LNCaP clone FGC (cell line): ENCODE results near the gene PAK4.
A peak's percentile ranks its signal among the peaks of the same experiment; 100 is the strongest.
"Not testable (repeated sequence)": the region's sequence is repeated elsewhere in the genome, so short reads cannot be mapped to it uniquely, and the experiment has no call there.

Source experiments
- DNase-seq: peaks from one replicate; pipeline ENCODE4 v3.0.0-alpha.2; 2011; ENCODE audit warnings: low read depth
- H3K4me3 ChIP-seq: 2 replicates; pipeline ENCODE4 v1.5.1; 2011; ENCODE audit warnings: mild to moderate bottlenecking, low read depth, low read length, control low read depth
- CTCF ChIP-seq: IDR thresholded peaks from 2 replicates; pipeline ENCODE4 v1.5.1; 2012; ENCODE audit warnings: mild to moderate bottlenecking; ENCODE audit not compliant: control insufficient read depth, insufficient read depth; ENCODE audit errors: extremely low read depth

Gene PAK4

GRCh38 chr19:39208175-39208795 lies 82.7 kb downstream of the PAK4 start:
- no peak for DNase-seq
- no peak for TF ChIP-seq CTCF
- no peak overlapping the region for H3K4me3 ChIP-seq

DNA sequence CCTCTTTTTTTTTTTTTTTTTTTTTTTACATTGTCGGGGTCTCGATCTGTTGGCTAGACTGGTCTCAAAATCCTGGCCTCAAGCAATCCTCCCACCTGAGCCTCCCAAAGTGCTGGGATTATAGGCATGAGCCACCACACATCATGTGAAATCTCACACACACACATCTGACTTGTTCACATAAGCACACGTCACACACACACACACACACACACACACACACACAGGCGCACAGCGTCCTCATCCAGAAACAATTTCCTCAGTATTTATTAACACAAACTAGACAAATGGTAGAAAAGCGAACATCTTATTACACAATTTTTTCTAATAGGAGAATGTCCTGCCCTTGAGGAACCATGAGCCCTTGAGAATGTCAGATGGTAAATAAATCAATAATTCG lies 83.6 kb downstream of the PAK4 start:
- no peak for TF ChIP-seq CTCF
- DNase-seq = no peak
- H3K4me3 ChIP-seq = no peak overlapping the region

- no peak overlapping the region for H3K4me3 ChIP-seq
- no peak for TF ChIP-seq CTCF
- no peak for DNase-seq
These were observed 86.3 kb downstream of the PAK4 start for GRCh38 chr19:39211731-39212374.

DNA sequence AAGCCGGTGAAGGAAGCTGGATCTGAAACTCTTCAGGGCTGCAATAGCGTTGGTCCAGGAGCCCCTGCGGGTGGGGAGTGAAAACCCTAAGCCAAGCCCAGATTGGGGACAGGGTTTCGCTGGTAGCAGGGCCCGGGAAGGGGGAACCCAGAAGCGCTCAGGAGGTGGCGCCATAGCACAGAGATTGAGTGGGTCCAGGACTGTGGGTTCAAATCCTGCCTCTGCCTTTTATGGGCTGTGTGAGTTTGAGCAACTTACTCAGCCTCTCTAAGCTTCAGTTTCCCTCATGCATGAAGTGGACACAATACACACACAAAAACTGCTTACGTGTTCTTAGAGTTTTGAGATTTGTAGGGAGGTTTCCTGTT lies 86.8 kb downstream of the PAK4 start:
- H3K4me3 ChIP-seq = no peak overlapping the region
- no peak for DNase-seq
- 0 out of 2 replicates have a peak, but pooled peaks have one; percentile 18 for TF ChIP-seq CTCF

DNA sequence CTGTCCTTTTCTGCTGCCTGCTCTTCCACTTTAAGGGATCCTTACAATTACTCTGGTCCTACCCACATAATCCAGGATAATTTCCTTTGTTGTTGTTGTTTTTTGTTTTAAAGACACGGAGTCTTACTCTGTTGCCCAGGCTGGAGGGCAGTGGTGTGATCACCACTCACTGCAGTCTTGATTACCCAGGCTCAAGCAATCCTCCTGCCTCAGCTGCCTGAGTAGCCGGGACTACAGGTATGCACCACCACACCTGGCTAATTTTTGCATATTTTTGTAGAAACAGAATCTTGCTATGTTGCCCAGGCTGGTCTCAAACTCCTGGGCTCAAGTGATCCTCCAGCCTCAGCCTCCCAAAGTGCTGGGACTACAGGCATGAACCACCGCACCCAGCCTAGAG lies 89.7 kb downstream of the PAK4 start:
- not testable (repeated sequence) for DNase-seq, H3K4me3 ChIP-seq

DNA sequence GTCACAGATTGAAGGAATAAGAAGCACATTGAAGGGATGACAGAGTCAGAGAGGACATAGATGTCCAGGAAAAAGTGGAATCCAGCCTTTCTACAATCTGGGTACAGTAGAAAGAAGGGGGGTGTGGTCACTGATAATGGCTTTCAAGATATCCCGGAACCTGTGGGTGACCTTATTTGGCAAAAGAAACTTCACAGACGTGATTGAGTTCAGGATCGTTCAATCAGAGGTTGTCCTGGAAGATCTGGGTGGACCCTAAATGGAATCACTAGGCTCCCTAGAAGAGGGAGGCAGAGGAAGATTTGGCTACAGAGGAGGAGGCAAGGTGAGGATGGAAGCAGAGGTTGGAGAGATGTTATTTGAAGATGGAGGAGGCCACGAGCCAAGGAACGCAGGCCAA lies 91.5 kb downstream of the PAK4 start:
- no peak for DNase-seq
- no peak for TF ChIP-seq CTCF
- H3K4me3 ChIP-seq = no peak overlapping the region

DNA sequence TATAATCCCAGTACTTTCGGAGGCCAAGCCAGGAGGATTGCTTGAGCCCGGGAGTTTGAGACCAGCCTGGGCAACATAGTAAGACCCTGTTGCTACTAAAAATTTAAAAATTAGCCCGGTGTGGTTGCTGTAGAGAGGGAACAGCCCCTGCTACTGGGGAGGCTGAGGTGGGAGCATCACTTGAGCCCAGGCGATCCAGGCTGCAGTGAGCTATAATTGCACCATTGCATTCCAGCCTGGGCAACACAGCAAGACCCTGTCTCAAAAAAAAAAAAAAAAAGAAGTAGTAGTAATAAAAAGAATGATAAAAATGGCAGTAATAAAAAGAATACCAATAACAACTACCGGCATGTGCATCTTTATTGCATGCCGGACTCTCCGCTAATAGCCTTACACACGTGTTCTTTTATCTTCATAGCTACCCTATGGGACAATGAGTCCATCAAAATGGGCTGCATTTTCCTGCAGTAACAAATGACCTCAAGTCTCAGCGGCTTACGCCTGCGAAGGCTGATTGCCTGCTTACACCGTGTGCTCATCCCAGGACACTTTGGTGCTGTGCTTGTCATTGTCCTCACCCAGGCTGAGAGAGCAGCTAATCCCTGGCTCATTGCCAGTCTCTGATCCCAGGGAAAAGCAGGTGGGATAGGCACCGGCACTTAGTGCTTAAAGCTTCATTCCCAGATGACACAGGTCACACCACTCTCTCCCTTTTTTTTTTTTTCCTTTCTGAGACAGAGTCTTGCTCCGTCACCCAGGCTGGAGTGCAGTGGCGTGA lies 92.8 kb downstream of the PAK4 start:
- TF ChIP-seq CTCF = no peak
- DNase-seq = no peak
- no peak overlapping the region for H3K4me3 ChIP-seq

DNA sequence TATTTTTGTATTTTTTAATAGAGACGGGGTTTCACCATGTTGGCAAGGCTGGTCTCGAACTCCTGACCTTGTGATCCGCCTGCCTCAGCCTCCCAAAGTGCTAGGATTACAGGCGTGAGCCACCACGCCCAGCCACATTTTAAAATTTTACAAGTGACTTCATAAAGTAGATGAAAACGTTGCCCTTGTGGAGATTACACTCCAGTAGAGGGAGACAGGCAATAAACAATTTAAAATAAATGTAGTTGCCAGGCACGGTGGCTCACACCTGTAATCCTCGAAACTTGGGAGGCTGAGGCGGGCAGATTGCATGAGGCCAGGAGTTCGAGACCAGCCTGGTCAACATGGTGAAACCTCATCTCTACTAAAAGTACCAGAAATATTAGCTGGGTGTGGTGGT lies 93.5 kb downstream of the PAK4 start:
- not testable (repeated sequence) for H3K4me3 ChIP-seq, DNase-seq
